Nephron (organoid): ENCODE data around the gene VPS8.

Source experiments
- H3K27ac Mint-ChIP-seq, 3 experiments: 2 replicates each; pipeline ENCODE4 v1.8.0; 2020; ENCODE audit warnings: mixed read lengths in 3 of 3, mild to moderate bottlenecking in 2 of 3, moderate library complexity in 1 of 3
- H3K27me3 Mint-ChIP-seq: 2 replicates; pipeline ENCODE4 v1.8.0; 2021; ENCODE audit warnings: low read depth, mild to moderate bottlenecking, moderate library complexity, mixed read lengths
- H3K36me3 Mint-ChIP-seq: 2 replicates; pipeline ENCODE4 v1.8.0; 2020; ENCODE audit warnings: low read depth, mixed read lengths
- H3K4me1 Mint-ChIP-seq: 2 replicates; pipeline ENCODE4 v1.8.0; 2020; ENCODE audit warnings: mixed read lengths
- H3K4me3 Mint-ChIP-seq, 3 experiments: 2 replicates each; pipeline ENCODE4 v1.8.0; 2020; ENCODE audit warnings: mild to moderate bottlenecking in 3 of 3, mixed read lengths in 3 of 3, moderate library complexity in 2 of 3
- H3K9me3 Mint-ChIP-seq: 2 replicates; pipeline ENCODE4 v1.8.0; 2020; ENCODE audit warnings: mixed read lengths
- CTCF ChIP-seq, 3 experiments: fragments of 200-600 bp; sonication (generic); IDR thresholded peaks; one replicate each; pipeline ENCODE4 v1.5.0; 2021; ENCODE audit warnings: antibody characterized with exemption in 3 of 3; ENCODE audit not compliant: unreplicated experiment in 3 of 3

The VPS8 gene

GRCh38 chr3:184767377-184767776 is 44.6 kb upstream of the VPS8 start:
- Mint-ChIP-seq H3K4me3 (no peak overlapping the region), H3K9me3 (no peaks in the 10 kb centered on the region), H3K27me3 (peaks cover 34% of the 10 kb centered on the region), H3K36me3 (no peaks in the 10 kb centered on the region), H3K4me1 (peaks cover 42% of the 10 kb centered on the region), H3K27ac (peak overlapping the region in 1 of 3 experiments; percentile 10)
- TF ChIP-seq CTCF (IDR thresholded peaks at IDR 0.05; ENCODE audit: unreplicated experiment in 3 of 3): no peak

GRCh38 chr3:184769382-184770170 is 42.4 kb upstream of the VPS8 start:
- no peak for TF ChIP-seq CTCF (IDR thresholded peaks at IDR 0.05; ENCODE audit: unreplicated experiment in 3 of 3)
- no peaks in the 10 kb centered on the region for H3K9me3 Mint-ChIP-seq
- peaks cover 56% of the 10 kb centered on the region for H3K4me1 Mint-ChIP-seq
- peaks cover 33% of the 10 kb centered on the region for H3K27me3 Mint-ChIP-seq
- H3K36me3 Mint-ChIP-seq: no peaks in the 10 kb centered on the region
- no peak overlapping the region for H3K4me3 Mint-ChIP-seq
- no peak overlapping the region for H3K27ac Mint-ChIP-seq

GRCh38 chr3:184770541-184770940 is 41.4 kb upstream of the VPS8 start:
- Mint-ChIP-seq H3K27ac (peak overlapping the region; percentile 77 to 92 (median 89)), H3K27me3 (peaks cover 32% of the 10 kb centered on the region), H3K4me1 (peaks cover 59% of the 10 kb centered on the region), H3K9me3 (no peaks in the 10 kb centered on the region), H3K36me3 (no peaks in the 10 kb centered on the region), H3K4me3 (no peak overlapping the region)
- no peak for TF ChIP-seq CTCF (IDR thresholded peaks at IDR 0.05; ENCODE audit: unreplicated experiment in 3 of 3)

GRCh38 chr3:184771301-184772127 is 40.5 kb upstream of the VPS8 start:
- Mint-ChIP-seq H3K4me1 (peaks cover 59% of the 10 kb centered on the region), H3K27me3 (peaks cover 27% of the 10 kb centered on the region), H3K27ac (peak overlapping the region; percentile 77 to 92 (median 89)), H3K36me3 (no peaks in the 10 kb centered on the region), H3K4me3 (peak overlapping the region; percentile 58 to 63 (median 58)), H3K9me3 (no peaks in the 10 kb centered on the region)
- TF ChIP-seq CTCF (IDR thresholded peaks at IDR 0.05; ENCODE audit: unreplicated experiment in 3 of 3): peak in 1 of 3 experiments; percentile 13

GRCh38 chr3:184772667-184773272 is 39.2 kb upstream of the VPS8 start:
- peaks cover 53% of the 10 kb centered on the region for H3K4me1 Mint-ChIP-seq
- H3K9me3 Mint-ChIP-seq: no peaks in the 10 kb centered on the region
- peak overlapping the region; percentile 70 to 79 (median 78) for H3K27ac Mint-ChIP-seq
- H3K4me3 Mint-ChIP-seq: peak overlapping the region in 2 of 3 experiments; percentile 31 to 38
- peaks cover 17% of the 10 kb centered on the region for H3K27me3 Mint-ChIP-seq
- no peaks in the 10 kb centered on the region for H3K36me3 Mint-ChIP-seq
- TF ChIP-seq CTCF (IDR thresholded peaks at IDR 0.05; ENCODE audit: unreplicated experiment in 3 of 3): no peak
